GM19467 (cell line): ENCODE data around the gene CCDC12.

Experiments used
- ATAC-seq: cut with Tn5 transposase; IDR thresholded peaks from one replicate; pipeline ENCODE4 v1.9.1; 2021; ENCODE audit warnings: mild to moderate bottlenecking, moderate library complexity; ENCODE audit not compliant: unreplicated experiment

CCDC12 gene

GRCh38 chr3:46942076-46942475 is 34.5 kb downstream of the CCDC12 start:
- ATAC-seq = no peak

GRCh38 chr3:46939578-46940445 is 36.7 kb downstream of the CCDC12 start:
- ATAC-seq = no peak

GRCh38 chr3:46938118-46938517 is 38.4 kb downstream of the CCDC12 start:
- ATAC-seq = no peak

- no peak for ATAC-seq
These were observed 39.8 kb downstream of the CCDC12 start for GRCh38 chr3:46936733-46937250.

GRCh38 chr3:46935989-46936558 is 40.5 kb downstream of the CCDC12 start:
- ATAC-seq = no peak

- no peak for ATAC-seq
These were observed 41.2 kb downstream of the CCDC12 start for GRCh38 chr3:46935168-46935858.

GRCh38 chr3:46934498-46935167 is 41.9 kb downstream of the CCDC12 start:
- no peak for ATAC-seq

GRCh38 chr3:46934072-46934471 is 42.5 kb downstream of the CCDC12 start:
- no peak for ATAC-seq

GRCh38 chr3:46933261-46933660 is 43.3 kb downstream of the CCDC12 start:
- ATAC-seq = no peak

GRCh38 chr3:46932455-46933225 is 43.9 kb downstream of the CCDC12 start:
- ATAC-seq = no peak

- ATAC-seq = no peak
These were observed 44.8 kb downstream of the CCDC12 start for GRCh38 chr3:46931631-46932331.

GRCh38 chr3:46930945-46931403 is 45.6 kb downstream of the CCDC12 start:
- ATAC-seq = no peak

GRCh38 chr3:46930166-46930944 is 46.2 kb downstream of the CCDC12 start:
- ATAC-seq = no peak

GRCh38 chr3:46929324-46929723 is 47.2 kb downstream of the CCDC12 start:
- no peak for ATAC-seq

- ATAC-seq = no peak
These were observed 48.3 kb downstream of the CCDC12 start for GRCh38 chr3:46928282-46928681.

- ATAC-seq = no peak
These were observed 48.8 kb downstream of the CCDC12 start for GRCh38 chr3:46927718-46928073.

- peak; percentile 56 for ATAC-seq
These were observed 49.5 kb downstream of the CCDC12 start for GRCh38 chr3:46926871-46927717.

GRCh38 chr3:46926447-46926846 is 50.1 kb downstream of the CCDC12 start:
- no peak for ATAC-seq
